CD4-positive, alpha-beta memory T cell (primary cell): ENCODE data around the gene PRSS36. TPM values are rescaled to one million over a fixed set of nuclear protein-coding genes. Genes with fewer than 3 reads are reported as not detected.
A peak's percentile ranks its signal among the peaks of the same experiment; 100 is the strongest.
"Not testable (repeated sequence)": the region's sequence is repeated elsewhere in the genome, so short reads cannot be mapped to it uniquely, and the experiment has no call there.

Source experiments
- CTCF ChIA-PET: fragments of 350-600 bp; sonication (Branson Sonifier 250); formaldehyde crosslinking; loops from one replicate; lab custom pipeline; 2021; ENCODE audit warnings: inconsistent platforms; ENCODE audit not compliant: partially characterized antibody; lab: Charles Lee
- POLR2A ChIA-PET: fragments of 350-600 bp; sonication (Branson Sonifier 250); formaldehyde crosslinking; loops from one replicate; lab custom pipeline; 2021; ENCODE audit not compliant: partially characterized antibody; lab: Charles Lee
- DNase-seq, 5 donors: peaks; one replicate each; pipeline versions ENCODE4 v3.0.0 to v3.0.0-alpha.2; 2020 to 2022; ENCODE audit warnings: mixed read lengths in 1 of 5
- H3K27ac ChIP-seq: one replicate; pipeline ENCODE4 v1.7.0; 2013; ENCODE audit warnings: low read depth, low read length
- H3K27me3 ChIP-seq: 2 replicates; pipeline ENCODE4 v1.7.0; 2013; ENCODE audit warnings: mild to moderate bottlenecking, low read length, moderate library complexity; ENCODE audit not compliant: insufficient read depth
- H3K36me3 ChIP-seq: 2 replicates; pipeline ENCODE4 v1.7.0; 2013; ENCODE audit warnings: mild to moderate bottlenecking, low read length, moderate library complexity; ENCODE audit not compliant: insufficient read depth
- H3K4me1 ChIP-seq: 2 replicates; pipeline ENCODE4 v1.7.0; 2013; ENCODE audit warnings: mild to moderate bottlenecking, low read length, moderate library complexity; ENCODE audit not compliant: insufficient read depth
- H3K4me3 ChIP-seq, 2 donors: one replicate each; pipeline ENCODE4 v1.7.0; 2013; ENCODE audit warnings: low read length in 2 of 2, mild to moderate bottlenecking in 1 of 2
- H3K9me3 ChIP-seq, 2 donors: one replicate each; pipeline ENCODE4 v1.7.0; 2013; ENCODE audit warnings: low read length in 2 of 2, control low read depth in 1 of 2; ENCODE audit not compliant: control insufficient read depth in 1 of 2
- H3K27ac Mint-ChIP-seq, 7 donors: one replicate each; pipeline ENCODE4 v1.8.0; 2020 to 2021; ENCODE audit warnings: mixed read lengths in 7 of 7, mild to moderate bottlenecking in 6 of 7, inconsistent platforms in 3 of 7, moderate library complexity in 3 of 7
- H3K27me3 Mint-ChIP-seq, 2 donors: one replicate each; pipeline ENCODE4 v1.8.0; 2020 to 2021; ENCODE audit warnings: mixed read lengths in 2 of 2
- H3K36me3 Mint-ChIP-seq, 2 donors: one replicate each; pipeline ENCODE4 v1.8.0; 2020 to 2021; ENCODE audit warnings: mixed read lengths in 2 of 2, inconsistent platforms in 1 of 2, mild to moderate bottlenecking in 1 of 2
- H3K4me1 Mint-ChIP-seq, 4 donors: one replicate each; pipeline ENCODE4 v1.8.0; 2020 to 2021; ENCODE audit warnings: mixed read lengths in 4 of 4, mild to moderate bottlenecking in 1 of 4
- H3K4me3 Mint-ChIP-seq, 8 donors: one replicate each; pipeline ENCODE4 v1.8.0; 2020 to 2021; ENCODE audit warnings: mixed read lengths in 8 of 8, mild to moderate bottlenecking in 7 of 8, moderate library complexity in 6 of 8, inconsistent platforms in 3 of 8
- H3K9me3 Mint-ChIP-seq, 8 donors: one replicate each; pipeline ENCODE4 v1.8.0; 2020 to 2021; ENCODE audit warnings: mixed read lengths in 8 of 8, mild to moderate bottlenecking in 5 of 8, inconsistent platforms in 3 of 8, moderate library complexity in 1 of 8
- intact Hi-C: fragments of 100-400 bp; cut with micrococcal nuclease; formaldehyde crosslinking; loops from one replicate; pipeline ENCODE4 v1.15.1; 2023
- polyA plus RNA-seq, 2 donors: library from polyadenylated mRNA; unstranded; fragments of 300-500 nt; fragmentation: Illumina TruSeq; gene quantifications; one replicate each; pipeline ENCODE4 v1.2.3, GENCODE V29; 2021
- total RNA-seq, 2 experiments: library from RNA; stranded (reverse); gene quantifications; one replicate each; pipeline ENCODE4 v1.2.3, GENCODE V29; 2021

The PRSS36 gene
- total and polyA plus RNA-seq, 4 experiments from 2014 or later, result 0.33 to 0.94 (median 0.57) TPM

DNA sequence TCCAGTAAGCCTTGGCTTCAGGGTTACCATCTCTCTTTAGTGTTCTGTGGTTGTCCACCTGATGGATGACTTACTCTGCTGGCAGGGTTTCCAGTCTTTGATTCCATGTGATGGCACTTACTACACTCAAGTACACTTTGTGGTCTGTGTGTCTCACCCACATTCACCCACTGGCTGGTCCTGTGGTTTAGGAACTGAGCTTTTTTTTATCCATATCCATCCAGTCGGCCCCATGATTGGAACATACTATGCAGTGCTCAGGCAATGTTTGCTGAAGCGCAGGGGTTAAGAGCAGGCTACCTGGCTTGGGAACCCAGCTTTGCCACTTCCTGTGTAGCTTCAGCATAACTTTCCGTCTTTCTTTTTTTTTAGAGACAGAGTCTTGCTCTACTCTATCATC lies 27.3 kb upstream of the PRSS36 start:
- peaks cover 4% of the 10 kb centered on the region for H3K36me3 ChIP-seq
- no peaks in the 10 kb centered on the region for H3K27me3 Mint-ChIP-seq
- ChIA-PET POLR2A (interaction anchor here (0.6 to 6.1 kb wide), 13 partner anchors 9 to 692 kb away, joined by 3 to 195 read pairs (median 4); partner anchors contain the start of genes FBRS, KAT8, PYCARD and ZNF646), CTCF (interaction anchor here (1.0 to 2.5 kb wide), 8 partner anchors 17 to 283 kb away, joined by 3 to 32 read pairs (median 6); partner anchors contain the start of gene PYCARD)
- DNase-seq, result peak; percentile 59 to 80 (median 64)
- peaks cover 7 to 27% of the 10 kb centered on the region in 2 donors for H3K36me3 Mint-ChIP-seq
- no peaks in the 10 kb centered on the region for H3K27me3 ChIP-seq
- H3K4me3 Mint-ChIP-seq, result peak overlapping the region; percentile 73 to 90 (median 85)
- peaks cover 21 to 50% (median 31%) of the 10 kb centered on the region in 4 donors for H3K4me1 Mint-ChIP-seq
- H3K9me3 Mint-ChIP-seq, result peaks cover 0 to 11% (median 0%) of the 10 kb centered on the region in 8 donors
- H3K4me3 ChIP-seq, result peak overlapping the region; percentile 35 to 39
- intact Hi-C loops, result loop anchor here (5.0 kb wide), 1 partner anchor 85 kb away; the partner anchor contains the start of gene VKORC1
- H3K27ac ChIP-seq, result peak overlapping the region; percentile 26
- no peaks in the 10 kb centered on the region for H3K9me3 ChIP-seq
- H3K27ac Mint-ChIP-seq, result peak overlapping the region; percentile 76 to 99 (median 87)
- H3K4me1 ChIP-seq, result peaks cover 40% of the 10 kb centered on the region

DNA sequence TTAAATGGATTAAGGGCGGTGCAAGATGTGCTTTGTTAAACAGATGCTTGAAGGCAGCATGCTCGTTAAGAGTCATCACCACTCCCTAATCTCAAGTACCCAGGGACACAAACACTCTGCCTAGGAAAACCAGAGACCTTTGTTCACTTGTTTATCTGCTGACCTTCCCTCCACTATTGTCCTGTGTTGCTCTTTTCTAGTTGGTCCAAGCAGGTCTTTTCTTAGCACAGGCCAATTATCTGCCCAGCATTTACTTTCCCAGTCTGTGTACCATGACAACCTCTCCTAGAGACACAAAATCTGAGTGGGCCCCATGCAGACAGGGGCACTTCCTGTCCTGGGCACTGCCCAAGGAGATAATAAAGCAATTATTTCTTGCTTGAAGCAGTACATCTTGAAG lies 20.2 kb upstream of the PRSS36 start:
- H3K9me3 Mint-ChIP-seq, H3K27me3 Mint-ChIP-seq, H3K36me3 Mint-ChIP-seq, DNase-seq, H3K4me3 Mint-ChIP-seq, CTCF ChIA-PET, H3K27me3 ChIP-seq, H3K27ac ChIP-seq, H3K4me1 ChIP-seq, H3K4me1 Mint-ChIP-seq, POLR2A ChIA-PET, H3K9me3 ChIP-seq, H3K36me3 ChIP-seq, intact Hi-C loops, H3K4me3 ChIP-seq: not testable (repeated sequence)
- peak overlapping the region in 1 of 7 donors; percentile 25 for H3K27ac Mint-ChIP-seq

DNA sequence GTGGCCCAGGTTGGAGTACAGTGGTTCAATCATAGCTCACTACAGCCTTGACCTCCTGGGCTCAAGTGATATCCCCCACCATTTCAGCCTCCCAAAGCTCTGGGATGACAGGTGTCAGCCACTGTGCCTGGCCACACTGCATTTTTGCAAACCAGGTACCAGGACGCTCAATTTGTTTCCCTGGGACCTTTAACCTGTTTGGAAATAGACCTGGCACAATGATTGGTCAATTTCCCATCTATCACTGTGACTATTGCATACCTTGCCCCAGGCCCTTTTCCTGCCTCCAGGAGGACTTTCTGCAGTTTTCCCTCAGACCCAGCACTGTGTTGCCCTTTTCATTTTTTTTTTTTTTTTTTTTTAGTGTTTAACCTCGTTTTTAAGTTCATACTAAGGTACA lies 19.0 kb upstream of the PRSS36 start:
- no peak overlapping the region for H3K4me3 ChIP-seq
- no peaks in the 10 kb centered on the region for H3K4me1 Mint-ChIP-seq
- no peak overlapping the region for H3K27ac ChIP-seq
- intact Hi-C loops, result no loop called here
- H3K36me3 Mint-ChIP-seq, result no peaks in the 10 kb centered on the region
- no peak overlapping the region for H3K4me3 Mint-ChIP-seq
- DNase-seq, result no peak
- CTCF ChIA-PET, result no interaction called here
- H3K9me3 ChIP-seq, result no peaks in the 10 kb centered on the region
- no peaks in the 10 kb centered on the region for H3K4me1 ChIP-seq
- no peaks in the 10 kb centered on the region for H3K27me3 ChIP-seq
- no peaks in the 10 kb centered on the region for H3K36me3 ChIP-seq
- no peaks in the 10 kb centered on the region for H3K27me3 Mint-ChIP-seq
- POLR2A ChIA-PET, result interaction anchor here (1.2 kb wide), 1 partner anchor 11 kb away, joined by 4 read pairs; the partner anchor contains the start of gene FUS
- H3K9me3 Mint-ChIP-seq, result no peaks in the 10 kb centered on the region
- no peak overlapping the region for H3K27ac Mint-ChIP-seq

DNA sequence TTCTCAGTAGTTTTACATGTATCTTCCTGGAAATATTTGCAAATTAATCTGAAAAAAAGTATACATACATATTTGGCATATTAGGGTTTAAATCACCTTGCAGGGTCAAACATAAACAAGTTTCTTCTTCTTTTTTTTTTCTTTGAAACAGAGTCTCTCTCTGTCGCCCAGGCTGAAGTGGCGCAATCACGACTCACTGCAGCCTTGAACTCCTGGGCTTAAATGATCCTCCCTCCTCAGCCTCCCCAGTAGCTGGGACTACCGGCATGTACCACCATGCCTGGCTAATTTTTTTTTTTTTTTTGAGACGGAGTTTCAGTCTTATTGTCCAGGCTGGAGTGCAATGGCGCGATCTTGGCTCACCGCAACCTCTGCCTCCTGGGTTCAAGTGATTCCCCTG lies 17.4 kb upstream of the PRSS36 start:
- Mint-ChIP-seq H3K36me3 (no peaks in the 10 kb centered on the region), H3K4me3 (no peak overlapping the region), H3K9me3 (no peaks in the 10 kb centered on the region), H3K27me3 (no peaks in the 10 kb centered on the region), H3K27ac (no peak overlapping the region), H3K4me1 (no peaks in the 10 kb centered on the region)
- Histone ChIP-seq H3K27me3 (no peaks in the 10 kb centered on the region), H3K36me3 (no peaks in the 10 kb centered on the region), H3K4me1 (no peaks in the 10 kb centered on the region), H3K27ac (no peak overlapping the region), H3K9me3 (no peaks in the 10 kb centered on the region), H3K4me3 (no peak overlapping the region)
- POLR2A ChIA-PET, result interaction anchor here (0.8 kb wide), 1 partner anchor 10 kb away, joined by 3 read pairs; no protein-coding TSS in a partner anchor
- no peak for DNase-seq
- CTCF ChIA-PET, result interaction anchor here (1.1 kb wide), 1 partner anchor 9 kb away, joined by 3 read pairs; no protein-coding TSS in a partner anchor
- intact Hi-C loops, result no loop called here

DNA sequence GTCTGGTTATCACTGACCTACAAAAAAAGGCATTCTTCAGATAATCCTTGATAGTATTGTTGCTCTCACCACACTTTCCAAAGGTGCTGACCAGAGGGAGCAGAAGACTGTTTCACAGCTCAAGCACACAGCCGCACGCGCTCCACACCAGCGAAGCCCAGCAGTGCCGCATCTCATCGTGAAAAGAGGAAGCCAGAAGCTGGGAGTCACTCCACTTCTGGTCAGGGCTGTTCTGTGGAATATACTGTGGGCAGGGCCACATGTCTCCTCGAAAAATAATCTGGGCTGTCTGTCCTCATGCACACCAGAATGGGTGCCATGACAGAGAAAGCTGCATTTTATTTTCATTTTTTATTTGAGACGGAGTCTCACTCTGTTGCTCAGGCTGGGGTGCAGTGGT lies 7.3 kb upstream of the PRSS36 start:
- H3K4me1 Mint-ChIP-seq, result peaks cover 0 to 8% (median 3%) of the 10 kb centered on the region in 4 donors
- Histone ChIP-seq H3K4me1 (no peaks in the 10 kb centered on the region), H3K36me3 (no peaks in the 10 kb centered on the region), H3K9me3 (no peaks in the 10 kb centered on the region), H3K27me3 (no peaks in the 10 kb centered on the region), H3K27ac (no peak overlapping the region), H3K4me3 (no peak overlapping the region)
- intact Hi-C loops, result loop anchor here (5.0 kb wide), 1 partner anchor 710 kb away; no protein-coding TSS in a partner anchor
- H3K4me3 Mint-ChIP-seq, result peak overlapping the region in 2 of 8 donors; percentile 8 to 43
- peak overlapping the region in 2 of 7 donors; percentile 31 to 55 for H3K27ac Mint-ChIP-seq
- CTCF ChIA-PET, result interaction anchor here (1.5 to 7.6 kb wide), 2 partner anchors 11 to 14 kb away, joined by 3 to 35 read pairs; no protein-coding TSS in a partner anchor
- H3K9me3 Mint-ChIP-seq, result no peaks in the 10 kb centered on the region
- POLR2A ChIA-PET, result interaction anchor here (0.7 to 2.7 kb wide), 2 partner anchors 15 to 150 kb away, joined by 3 to 8 read pairs; no protein-coding TSS in a partner anchor
- DNase-seq, result no peak
- no peaks in the 10 kb centered on the region for H3K36me3 Mint-ChIP-seq
- peaks cover 0 to 2% of the 10 kb centered on the region in 2 donors for H3K27me3 Mint-ChIP-seq

DNA sequence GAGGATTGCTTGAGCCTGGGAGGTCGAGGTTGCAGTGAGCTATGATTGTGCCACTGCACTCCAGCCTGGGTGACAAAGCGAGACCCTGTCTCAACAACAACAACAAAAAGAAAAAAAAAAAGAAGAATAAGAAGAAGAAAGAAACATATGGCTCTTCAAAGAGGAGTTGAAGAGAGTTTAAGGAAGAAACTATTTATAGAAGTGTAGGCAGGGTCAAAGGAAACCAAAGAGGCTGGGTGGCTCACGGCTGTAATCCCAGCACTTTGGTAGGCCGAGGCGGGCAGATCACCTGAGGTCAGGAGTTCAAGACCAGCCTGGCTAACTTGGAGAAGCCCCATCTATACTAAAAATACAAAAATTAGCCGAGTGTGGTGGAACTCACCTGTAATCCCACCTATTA lies 1.1 kb upstream of the PRSS36 start:
- peak overlapping the region in 1 of 7 donors; percentile 37 for H3K27ac Mint-ChIP-seq
- H3K36me3 Mint-ChIP-seq, H3K27me3 ChIP-seq, H3K9me3 Mint-ChIP-seq, H3K4me1 ChIP-seq, H3K4me3 ChIP-seq, POLR2A ChIA-PET, H3K4me1 Mint-ChIP-seq, DNase-seq, H3K9me3 ChIP-seq, H3K27ac ChIP-seq, intact Hi-C loops, H3K27me3 Mint-ChIP-seq, H3K4me3 Mint-ChIP-seq, H3K36me3 ChIP-seq: not testable (repeated sequence)
- CTCF ChIA-PET, result interaction anchor here (1.0 kb wide), 1 partner anchor 167 kb away, joined by 3 read pairs; no protein-coding TSS in a partner anchor

DNA sequence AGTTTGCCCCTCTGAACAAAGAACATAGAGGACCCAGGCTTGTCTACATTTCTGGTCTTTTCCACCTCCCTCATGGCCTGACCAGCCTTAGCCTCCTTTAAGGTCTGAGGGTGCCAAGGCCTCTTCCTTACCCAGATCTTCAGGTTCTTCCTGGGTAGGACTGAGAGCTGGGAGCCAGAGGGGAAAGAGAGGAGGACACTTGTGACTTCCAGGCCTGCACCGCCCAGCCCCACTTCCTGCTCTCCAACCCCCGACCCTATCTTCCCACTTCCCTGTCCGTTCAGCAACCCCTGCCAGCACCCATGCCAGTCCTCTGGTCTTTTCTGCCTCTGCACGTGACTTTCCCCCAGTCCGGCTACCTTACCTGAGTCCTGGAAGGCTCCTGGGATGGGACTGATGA lies 534 bp downstream of the PRSS36 start:
- POLR2A ChIA-PET, result interaction anchor here (0.7 kb wide), 1 partner anchor 31 kb away, joined by 3 read pairs; the partner anchor contains the start of gene FUS
- Histone ChIP-seq H3K27me3 (no peaks in the 10 kb centered on the region), H3K4me3 (no peak overlapping the region), H3K27ac (no peak overlapping the region), H3K4me1 (no peaks in the 10 kb centered on the region), H3K36me3 (no peaks in the 10 kb centered on the region), H3K9me3 (no peaks in the 10 kb centered on the region)
- H3K27me3 Mint-ChIP-seq, result peaks cover 0 to 2% of the 10 kb centered on the region in 2 donors
- intact Hi-C loops, result no loop called here
- CTCF ChIA-PET, result no interaction called here
- H3K9me3 Mint-ChIP-seq, result no peaks in the 10 kb centered on the region
- no peaks in the 10 kb centered on the region for H3K36me3 Mint-ChIP-seq
- no peaks in the 10 kb centered on the region for H3K4me1 Mint-ChIP-seq
- H3K4me3 Mint-ChIP-seq, result no peak overlapping the region
- H3K27ac Mint-ChIP-seq, result peak overlapping the region in 1 of 7 donors; percentile 15
- no peak for DNase-seq
